WI38 (cell line): ENCODE results near the gene MAD1L1.
"Not testable (repeated sequence)": the region's sequence is repeated elsewhere in the genome, so short reads cannot be mapped to it uniquely, and the experiment has no call there.

Source experiments
- H3K4me3 ChIP-seq: 2 replicates; pipeline ENCODE4 v1.5.1; 2011; ENCODE audit warnings: low read depth, mild to moderate bottlenecking, control low read depth, low read length
- TF ChIP-seq, protein P1 (sequence below): IDR thresholded peaks from 2 replicates; pipeline ENCODE4 v1.5.1; 2012; ENCODE audit warnings: low read depth, mild to moderate bottlenecking, control low read depth, low read length

The MAD1L1 gene

DNA sequence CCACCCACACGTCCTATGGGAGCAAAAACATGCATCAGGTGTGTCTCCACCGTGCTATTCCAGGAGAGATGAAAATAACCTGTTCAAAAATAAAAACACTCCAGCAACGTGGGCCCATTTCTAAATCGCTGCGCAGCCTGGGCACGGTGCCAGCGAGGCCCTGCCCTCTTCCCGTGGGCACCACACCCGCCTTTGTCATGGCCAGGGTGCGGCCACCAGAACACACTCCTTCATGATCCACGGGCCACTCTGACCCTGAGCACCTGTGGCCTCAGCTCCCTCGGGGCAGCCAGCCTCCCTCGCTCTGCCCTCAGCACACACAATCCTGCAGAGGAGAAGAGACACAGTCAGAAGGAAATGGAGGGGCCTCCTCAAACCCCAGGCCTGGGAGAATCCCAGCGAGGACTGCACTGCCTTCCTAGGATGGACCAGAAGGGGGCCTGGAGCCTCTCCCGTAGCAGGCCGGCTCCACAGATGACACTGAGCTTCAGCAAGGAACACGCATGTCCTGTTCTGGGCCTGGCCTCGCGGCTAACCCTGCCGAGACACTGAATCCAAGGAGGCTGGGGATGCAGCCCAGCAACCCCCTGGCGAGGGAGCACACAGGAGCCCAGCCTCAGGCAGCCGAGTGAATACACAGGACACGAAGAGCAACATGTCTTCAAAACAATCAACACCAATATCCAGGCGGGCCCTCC is 169.0 kb downstream of the MAD1L1 start:
- TF ChIP-seq, protein P1, sequence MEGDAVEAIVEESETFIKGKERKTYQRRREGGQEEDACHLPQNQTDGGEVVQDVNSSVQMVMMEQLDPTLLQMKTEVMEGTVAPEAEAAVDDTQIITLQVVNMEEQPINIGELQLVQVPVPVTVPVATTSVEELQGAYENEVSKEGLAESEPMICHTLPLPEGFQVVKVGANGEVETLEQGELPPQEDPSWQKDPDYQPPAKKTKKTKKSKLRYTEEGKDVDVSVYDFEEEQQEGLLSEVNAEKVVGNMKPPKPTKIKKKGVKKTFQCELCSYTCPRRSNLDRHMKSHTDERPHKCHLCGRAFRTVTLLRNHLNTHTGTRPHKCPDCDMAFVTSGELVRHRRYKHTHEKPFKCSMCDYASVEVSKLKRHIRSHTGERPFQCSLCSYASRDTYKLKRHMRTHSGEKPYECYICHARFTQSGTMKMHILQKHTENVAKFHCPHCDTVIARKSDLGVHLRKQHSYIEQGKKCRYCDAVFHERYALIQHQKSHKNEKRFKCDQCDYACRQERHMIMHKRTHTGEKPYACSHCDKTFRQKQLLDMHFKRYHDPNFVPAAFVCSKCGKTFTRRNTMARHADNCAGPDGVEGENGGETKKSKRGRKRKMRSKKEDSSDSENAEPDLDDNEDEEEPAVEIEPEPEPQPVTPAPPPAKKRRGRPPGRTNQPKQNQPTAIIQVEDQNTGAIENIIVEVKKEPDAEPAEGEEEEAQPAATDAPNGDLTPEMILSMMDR: no peak
- H3K4me3 ChIP-seq: no peak overlapping the region

DNA sequence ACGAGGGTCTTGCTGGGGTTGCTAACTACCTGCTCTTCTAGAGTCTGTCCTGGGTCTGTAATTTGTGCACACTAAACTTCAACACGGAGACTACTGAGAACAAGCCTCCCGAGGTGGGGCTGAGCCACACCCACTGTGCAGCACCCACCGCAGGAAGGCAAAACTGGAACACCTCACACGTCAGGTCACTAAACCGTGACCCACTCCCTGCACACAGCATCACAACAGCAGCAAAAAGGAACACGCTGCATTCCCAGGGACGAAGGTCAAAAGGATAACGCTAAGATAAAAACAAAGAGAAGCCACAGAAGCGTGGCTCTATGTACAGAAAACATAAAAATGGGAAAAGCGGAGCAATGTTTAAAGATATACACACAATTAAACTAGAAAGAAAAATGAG is 170.1 kb downstream of the MAD1L1 start:
- TF ChIP-seq, protein P1: no peak

DNA sequence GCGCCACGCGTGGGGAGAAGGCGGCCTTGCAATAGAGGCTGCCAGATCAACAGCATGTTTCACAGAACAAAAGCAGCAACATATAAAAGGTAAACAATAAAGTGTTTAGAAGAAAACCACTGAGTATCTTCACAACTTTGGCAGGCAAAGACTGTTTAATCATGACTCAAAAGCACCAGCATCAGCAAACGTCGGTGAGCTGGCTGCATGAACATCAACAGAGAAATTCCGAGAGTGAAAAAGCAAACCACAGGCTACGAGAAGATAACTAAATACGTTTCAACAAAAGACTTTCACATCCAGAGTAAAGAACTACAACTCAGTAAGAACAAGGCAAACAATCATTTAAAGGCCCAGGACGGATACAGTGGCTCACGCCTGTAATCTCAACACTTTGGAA is 172.0 kb downstream of the MAD1L1 start:
- no peak overlapping the region for H3K4me3 ChIP-seq

More for the DNA sequence above, 170.1 kb downstream of the MAD1L1 start:
- H3K4me3 ChIP-seq: no peak overlapping the region

DNA sequence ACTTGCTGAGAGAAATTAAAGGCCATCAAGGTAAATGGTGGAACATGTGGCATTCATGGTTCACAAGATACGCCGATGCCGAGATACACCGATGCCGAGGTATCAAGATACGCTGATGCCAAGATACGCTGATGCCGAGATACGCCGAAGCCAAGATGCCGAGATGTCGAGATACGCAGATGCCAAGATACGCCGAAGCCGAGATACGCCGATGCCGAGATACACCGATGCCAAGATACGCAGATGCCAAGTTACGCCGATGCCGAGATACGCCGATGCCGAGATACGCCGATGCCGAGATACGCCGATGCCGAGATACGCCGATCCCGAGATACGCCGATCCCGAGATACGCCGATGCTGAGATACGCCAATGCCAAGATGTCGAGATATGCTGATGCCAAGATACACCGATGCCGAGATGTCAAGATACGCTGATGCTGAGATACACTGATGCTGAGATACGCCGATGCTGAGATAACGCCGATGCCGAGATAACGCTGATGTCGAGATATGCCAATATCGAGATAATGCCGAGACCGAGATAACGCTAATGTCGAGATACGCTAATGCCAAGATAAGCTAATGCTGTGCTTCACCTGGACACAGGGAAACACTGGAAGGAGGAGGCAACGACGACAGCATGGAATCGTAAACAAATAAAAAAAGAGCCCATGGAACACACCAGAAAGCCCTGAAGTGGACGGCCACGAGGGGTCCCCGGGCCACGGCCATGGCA is 172.6 kb downstream of the MAD1L1 start:
- H3K4me3 ChIP-seq: no peak overlapping the region

More for the DNA sequence above, 172.0 kb downstream of the MAD1L1 start:
- TF ChIP-seq, protein P1: no peak

DNA sequence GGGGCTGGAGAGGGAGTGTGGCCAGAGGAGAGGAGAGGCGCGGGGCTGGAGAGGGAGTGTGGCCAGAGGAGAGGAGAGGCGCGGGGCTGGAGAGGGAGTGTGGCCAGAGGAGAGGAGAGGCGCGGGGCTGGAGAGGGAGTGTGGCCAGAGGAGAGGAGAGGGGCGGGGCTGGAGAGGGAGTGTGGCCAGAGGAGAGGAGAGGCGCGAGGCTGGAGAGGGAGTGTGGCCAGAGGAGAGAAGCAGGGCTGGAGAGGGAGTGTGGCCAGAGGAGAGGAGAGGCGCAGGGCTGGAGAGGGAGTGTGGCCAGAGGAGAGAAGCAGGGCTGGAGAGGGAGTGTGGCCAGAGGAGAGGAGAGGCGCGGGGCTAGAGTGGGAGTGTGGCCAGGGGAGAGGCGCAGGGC is 174.5 kb downstream of the MAD1L1 start:
- H3K4me3 ChIP-seq: not testable (repeated sequence)

More for the DNA sequence above, 172.6 kb downstream of the MAD1L1 start:
- TF ChIP-seq, protein P1: no peak

DNA sequence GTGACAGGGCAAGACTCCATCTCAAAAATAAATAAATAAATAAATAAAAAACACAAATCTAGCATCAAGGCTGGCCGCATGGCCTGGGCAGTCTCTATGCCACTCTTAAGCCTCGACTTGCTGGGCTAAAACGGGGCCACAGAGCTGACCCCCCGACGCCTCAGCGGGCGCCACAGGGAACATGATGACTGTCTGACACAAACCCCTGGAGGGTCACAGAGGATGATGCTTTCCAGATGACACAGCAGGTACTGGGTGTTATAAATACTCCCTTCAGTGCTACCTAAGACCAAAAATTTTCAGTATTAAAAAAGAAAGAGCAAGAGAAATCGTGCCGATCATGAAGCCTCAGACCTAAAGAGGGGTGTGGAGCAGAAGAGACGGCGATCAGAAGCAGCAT is 176.8 kb downstream of the MAD1L1 start:
- TF ChIP-seq, protein P1: no peak
- no peak overlapping the region for H3K4me3 ChIP-seq

DNA sequence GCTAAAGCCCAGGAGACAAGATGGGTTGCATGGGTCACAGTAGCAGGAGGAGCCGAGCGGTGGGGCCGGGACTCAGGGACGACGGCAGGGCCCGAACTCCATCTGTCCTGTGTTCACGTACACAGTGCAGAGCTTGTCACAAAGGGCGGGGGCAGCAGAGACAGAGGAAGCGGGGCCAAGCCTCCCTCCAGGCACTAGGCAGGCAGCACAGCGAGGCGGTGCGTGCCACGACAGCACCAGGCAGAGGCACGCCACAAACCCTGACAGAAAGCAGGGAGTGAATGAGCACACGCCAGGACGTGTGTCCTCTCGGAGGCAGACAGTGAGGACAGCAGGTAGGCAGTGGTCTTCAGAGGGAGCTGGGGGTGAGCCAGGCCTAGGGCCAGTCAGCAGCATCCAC is 177.8 kb downstream of the MAD1L1 start:
- TF ChIP-seq, protein P1: no peak
- no peak overlapping the region for H3K4me3 ChIP-seq
